Body of pancreas (tissue), 4 donors: ENCODE data around the gene SULT1C4.

Source experiments
- POLR2A ChIP-seq, 3 donors: fragments of 450-650 bp; IDR thresholded peaks; one replicate each; pipeline ENCODE4 v1.6.1; 2016; ENCODE audit warnings: antibody characterized with exemption in 3 of 3, mild to moderate bottlenecking in 2 of 3
- TF ChIP-seq, protein P1 (sequence below), 7 experiments: fragments of 450-650 bp in 4 of 7; fragments of 200-600 bp in 3 of 7; sonication (generic) in 3 of 7; IDR thresholded peaks; one replicate each; pipeline ENCODE4 v1.5.1; 2016 to 2019; ENCODE audit warnings: antibody characterized with exemption in 7 of 7

- TF ChIP-seq, protein P1, sequence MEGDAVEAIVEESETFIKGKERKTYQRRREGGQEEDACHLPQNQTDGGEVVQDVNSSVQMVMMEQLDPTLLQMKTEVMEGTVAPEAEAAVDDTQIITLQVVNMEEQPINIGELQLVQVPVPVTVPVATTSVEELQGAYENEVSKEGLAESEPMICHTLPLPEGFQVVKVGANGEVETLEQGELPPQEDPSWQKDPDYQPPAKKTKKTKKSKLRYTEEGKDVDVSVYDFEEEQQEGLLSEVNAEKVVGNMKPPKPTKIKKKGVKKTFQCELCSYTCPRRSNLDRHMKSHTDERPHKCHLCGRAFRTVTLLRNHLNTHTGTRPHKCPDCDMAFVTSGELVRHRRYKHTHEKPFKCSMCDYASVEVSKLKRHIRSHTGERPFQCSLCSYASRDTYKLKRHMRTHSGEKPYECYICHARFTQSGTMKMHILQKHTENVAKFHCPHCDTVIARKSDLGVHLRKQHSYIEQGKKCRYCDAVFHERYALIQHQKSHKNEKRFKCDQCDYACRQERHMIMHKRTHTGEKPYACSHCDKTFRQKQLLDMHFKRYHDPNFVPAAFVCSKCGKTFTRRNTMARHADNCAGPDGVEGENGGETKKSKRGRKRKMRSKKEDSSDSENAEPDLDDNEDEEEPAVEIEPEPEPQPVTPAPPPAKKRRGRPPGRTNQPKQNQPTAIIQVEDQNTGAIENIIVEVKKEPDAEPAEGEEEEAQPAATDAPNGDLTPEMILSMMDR (IDR thresholded peaks at IDR 0.05), result no peak
- no peak for TF ChIP-seq POLR2A (IDR thresholded peaks at IDR 0.05)
Measured at GRCh38 chr2:108390340-108390739, 12.6 kb downstream of the SULT1C4 start.
